HG03520 (cell line): ENCODE results near the gene SCAMP1.
"Not testable (repeated sequence)": the region's sequence is repeated elsewhere in the genome, so short reads cannot be mapped to it uniquely, and the experiment has no call there.

Source experiments
- ATAC-seq: cut with Tn5 transposase; IDR thresholded peaks from one replicate; pipeline ENCODE4 v1.9.1; 2021; ENCODE audit warnings: mild to moderate bottlenecking, moderate library complexity; ENCODE audit not compliant: unreplicated experiment

The SCAMP1 gene

GRCh38 chr5:78359831-78360673, at the start of gene SCAMP1:
Gene SCAMP1, plus strand, starts transcription at chr5:78360617. Its CDS starts 55 bp downstream, at chr5:78360672.
- ATAC-seq = peak; percentile 74

- no peak for ATAC-seq
These were observed 42.9 kb upstream of the SCAMP1 start for GRCh38 chr5:78317515-78317914.

- ATAC-seq = no peak
These were observed 42.1 kb upstream of the SCAMP1 start for GRCh38 chr5:78318337-78318736.

GRCh38 chr5:78320401-78320800, 40.0 kb upstream of the SCAMP1 start:
- ATAC-seq = no peak

- ATAC-seq = no peak
These were observed 37.2 kb upstream of the SCAMP1 start for GRCh38 chr5:78323241-78323640.

GRCh38 chr5:78326930-78327329, 33.5 kb upstream of the SCAMP1 start:
- ATAC-seq = no peak

GRCh38 chr5:78327761-78328510, 32.5 kb upstream of the SCAMP1 start:
- no peak for ATAC-seq

GRCh38 chr5:78328585-78329173, 31.7 kb upstream of the SCAMP1 start:
- no peak for ATAC-seq

GRCh38 chr5:78331523-78332080, 28.8 kb upstream of the SCAMP1 start:
- ATAC-seq = no peak

GRCh38 chr5:78334811-78335210, 25.6 kb upstream of the SCAMP1 start:
- no peak for ATAC-seq

- ATAC-seq = no peak
These were observed 24.4 kb upstream of the SCAMP1 start for GRCh38 chr5:78335976-78336375.

GRCh38 chr5:78336698-78337097, 23.7 kb upstream of the SCAMP1 start:
- no peak for ATAC-seq

- no peak for ATAC-seq
These were observed 20.6 kb upstream of the SCAMP1 start for GRCh38 chr5:78339617-78340436.

- ATAC-seq = no peak
These were observed 19.0 kb upstream of the SCAMP1 start for GRCh38 chr5:78341440-78341839.

- ATAC-seq = no peak
These were observed 14.9 kb upstream of the SCAMP1 start for GRCh38 chr5:78345485-78345884.

GRCh38 chr5:78353520-78353919, 6.9 kb upstream of the SCAMP1 start:
- ATAC-seq = no peak

GRCh38 chr5:78354066-78354670, 6.2 kb upstream of the SCAMP1 start:
- ATAC-seq = no peak

- ATAC-seq = no peak
These were observed 4.9 kb upstream of the SCAMP1 start for GRCh38 chr5:78355561-78355960.

GRCh38 chr5:78359455-78359830, 974 bp upstream of the SCAMP1 start:
- not testable (repeated sequence) for ATAC-seq

GRCh38 chr5:78360674-78360923, 182 bp downstream of the SCAMP1 start:
- no peak for ATAC-seq
